D721Med (cell line): ENCODE results near the gene ATP8A1.
A peak's percentile ranks its signal among the peaks of the same experiment; 100 is the strongest.

Experiments used
- DNase-seq: peaks from one replicate; pipeline ENCODE4 v3.0.0; 2011; ENCODE audit warnings: low spot score; ENCODE audit not compliant: insufficient read length
- FAIRE-seq: peaks from 2 replicates; lab custom pipeline; 2011; peaks lifted over from hg19 to GRCh38; lab: Jason Lieb, UNC
- TF ChIP-seq, protein P1 (sequence below): IDR thresholded peaks from 2 replicates; pipeline ENCODE4 v1.5.1; 2012; ENCODE audit warnings: mild to moderate bottlenecking, control low read depth; ENCODE audit not compliant: insufficient read depth; ENCODE audit errors: missing control alignments

Gene ATP8A1

DNA sequence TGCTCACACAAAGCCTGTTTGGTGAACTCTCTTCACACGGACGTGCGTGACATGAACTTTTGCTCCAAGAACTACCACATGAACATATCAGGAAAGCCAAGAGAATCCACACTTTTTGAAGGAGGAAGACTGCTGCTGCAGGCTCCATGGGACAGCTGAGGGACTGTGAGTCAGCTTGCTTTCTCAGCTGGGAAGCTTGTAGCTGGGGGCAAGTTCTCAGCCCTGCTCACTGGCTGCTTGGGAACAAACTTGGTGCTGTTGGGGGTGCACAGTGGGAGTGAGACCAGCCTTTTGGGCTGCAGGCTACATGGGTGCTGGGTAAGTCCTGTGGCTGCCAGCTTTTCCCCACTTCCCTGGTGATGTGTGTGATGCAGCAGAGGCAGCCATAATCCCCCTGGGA is 123.9 kb downstream of the ATP8A1 start:
- FAIRE-seq (no peak), DNase-seq (no peak)
- TF ChIP-seq, protein P1, sequence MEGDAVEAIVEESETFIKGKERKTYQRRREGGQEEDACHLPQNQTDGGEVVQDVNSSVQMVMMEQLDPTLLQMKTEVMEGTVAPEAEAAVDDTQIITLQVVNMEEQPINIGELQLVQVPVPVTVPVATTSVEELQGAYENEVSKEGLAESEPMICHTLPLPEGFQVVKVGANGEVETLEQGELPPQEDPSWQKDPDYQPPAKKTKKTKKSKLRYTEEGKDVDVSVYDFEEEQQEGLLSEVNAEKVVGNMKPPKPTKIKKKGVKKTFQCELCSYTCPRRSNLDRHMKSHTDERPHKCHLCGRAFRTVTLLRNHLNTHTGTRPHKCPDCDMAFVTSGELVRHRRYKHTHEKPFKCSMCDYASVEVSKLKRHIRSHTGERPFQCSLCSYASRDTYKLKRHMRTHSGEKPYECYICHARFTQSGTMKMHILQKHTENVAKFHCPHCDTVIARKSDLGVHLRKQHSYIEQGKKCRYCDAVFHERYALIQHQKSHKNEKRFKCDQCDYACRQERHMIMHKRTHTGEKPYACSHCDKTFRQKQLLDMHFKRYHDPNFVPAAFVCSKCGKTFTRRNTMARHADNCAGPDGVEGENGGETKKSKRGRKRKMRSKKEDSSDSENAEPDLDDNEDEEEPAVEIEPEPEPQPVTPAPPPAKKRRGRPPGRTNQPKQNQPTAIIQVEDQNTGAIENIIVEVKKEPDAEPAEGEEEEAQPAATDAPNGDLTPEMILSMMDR, result no peak

DNA sequence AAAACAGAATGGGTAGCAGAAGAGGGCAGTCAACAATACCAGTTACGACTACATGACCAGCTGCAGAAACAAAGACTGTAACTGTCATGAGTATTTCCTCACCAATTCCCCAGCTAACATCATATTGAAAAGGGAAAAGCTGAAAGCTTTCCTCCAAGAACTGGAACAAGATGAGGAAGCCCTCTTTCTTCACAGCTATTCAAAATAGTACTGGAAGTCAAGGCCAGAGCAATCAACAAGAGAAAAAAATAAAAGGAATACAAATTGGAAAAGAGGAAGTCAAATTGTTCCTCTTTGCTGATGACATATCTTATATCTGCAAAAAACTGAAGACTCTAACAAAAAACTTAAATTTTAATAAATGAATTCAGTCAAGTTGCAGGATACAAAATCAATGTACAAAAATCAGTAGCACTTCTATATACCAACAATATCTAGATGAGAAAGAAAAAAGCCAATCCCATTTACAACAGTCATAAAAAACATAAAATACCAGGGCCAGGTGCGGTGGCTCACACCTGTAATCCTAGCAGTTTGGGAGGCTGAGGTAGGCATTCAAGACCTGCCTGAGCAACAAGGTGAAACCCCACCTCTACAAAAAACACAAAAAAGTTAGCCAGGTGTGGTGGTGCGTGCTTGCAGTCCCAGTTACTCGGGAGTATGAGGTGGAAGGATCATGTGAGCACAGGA is 125.4 kb downstream of the ATP8A1 start:
- TF ChIP-seq, protein P1, result no peak
- no peak for DNase-seq
- FAIRE-seq, result no peak

DNA sequence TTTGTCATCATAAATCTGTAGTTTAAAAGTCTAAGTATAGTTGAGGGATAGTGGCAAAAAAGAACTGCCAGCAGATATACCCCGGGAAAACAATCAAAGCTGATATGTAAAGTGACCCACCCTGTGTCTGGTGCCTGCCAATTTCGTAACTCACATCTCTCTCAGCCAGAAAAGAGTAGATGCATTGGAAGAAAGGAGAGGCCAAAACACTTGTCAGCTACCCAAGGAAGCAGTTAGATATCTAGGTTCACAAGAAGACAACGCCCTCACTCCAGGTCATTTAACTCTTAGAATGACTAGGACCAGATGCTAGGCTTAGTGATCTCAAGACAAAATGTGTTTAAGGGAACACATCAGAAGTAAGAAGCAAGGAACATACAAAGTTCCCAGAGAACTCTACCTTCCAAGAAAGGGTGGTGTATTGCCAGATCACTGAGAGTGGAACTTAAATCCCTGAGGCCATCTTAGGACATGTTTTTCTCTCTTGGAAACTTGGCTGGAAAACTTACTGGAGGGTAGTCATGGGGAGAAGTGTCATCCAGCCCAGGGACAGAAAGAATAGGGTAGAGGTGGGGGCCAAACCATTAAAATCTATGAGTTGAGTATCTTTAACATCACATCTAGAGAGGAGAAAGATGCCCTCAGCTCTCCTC is 133.7 kb downstream of the ATP8A1 start:
- FAIRE-seq, result no peak
- no peak for DNase-seq
- TF ChIP-seq, protein P1, result no peak

DNA sequence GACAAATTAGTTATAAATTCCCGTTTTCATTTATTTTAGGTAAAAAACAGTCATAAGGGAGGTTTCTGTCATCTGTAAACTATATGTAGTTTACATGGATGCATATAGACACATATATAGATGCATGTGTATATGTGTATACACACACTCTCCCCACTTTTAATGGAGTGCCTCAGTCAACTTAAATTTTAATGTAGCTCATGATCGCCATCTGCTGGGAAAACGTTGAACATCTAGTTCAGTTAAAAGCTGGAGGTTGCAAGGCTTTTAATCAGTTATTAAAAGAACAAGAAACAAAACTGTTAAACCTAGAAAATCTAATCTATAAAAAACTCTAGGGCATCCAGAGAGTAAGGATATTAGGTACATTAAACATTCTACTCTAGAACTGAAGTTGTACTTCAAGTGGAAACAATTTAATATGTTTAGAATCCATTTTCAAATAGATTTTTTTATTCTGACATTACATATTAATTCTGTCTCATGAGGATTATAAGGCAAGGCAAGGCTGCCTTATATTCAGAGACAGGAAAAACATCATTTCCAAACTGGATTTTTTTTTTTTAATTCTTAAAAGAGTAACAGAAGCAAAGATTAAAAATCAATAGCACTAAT is 137.0 kb downstream of the ATP8A1 start:
- TF ChIP-seq, protein P1, result peak; percentile 81
- FAIRE-seq, result peak; percentile 93

DNA sequence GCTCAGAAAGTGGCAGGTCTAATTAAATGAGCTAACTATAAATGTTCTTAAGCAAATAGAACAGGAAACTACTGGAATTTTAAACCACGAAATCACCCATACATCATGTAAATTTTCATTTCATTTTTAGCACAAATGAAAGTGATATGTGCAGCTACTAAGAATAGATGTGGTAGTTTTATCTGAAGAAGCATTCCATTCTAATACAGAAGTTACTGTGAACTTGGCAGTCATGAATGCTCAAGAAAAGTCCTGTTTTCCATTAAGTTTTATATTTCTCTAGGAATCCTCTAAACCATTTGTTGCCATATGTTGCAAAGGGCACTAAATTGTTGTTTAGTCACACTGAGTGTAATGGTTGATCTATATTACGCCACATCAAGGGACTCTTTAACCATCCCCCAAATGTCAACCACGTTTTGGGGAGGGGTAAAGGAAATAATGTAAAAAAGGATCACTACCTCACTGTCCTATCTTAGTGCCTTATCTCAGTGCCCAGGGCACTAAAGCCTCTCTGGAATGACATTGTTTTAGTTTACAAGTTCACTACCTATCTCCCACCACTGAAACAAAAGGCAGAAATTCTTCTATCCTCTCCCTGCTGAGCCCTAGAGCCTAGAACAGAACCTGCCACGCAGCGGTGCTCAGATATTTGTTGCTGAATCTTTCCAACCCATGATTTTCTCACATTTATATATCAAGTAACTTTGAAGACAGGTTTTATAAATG is 141.6 kb downstream of the ATP8A1 start:
- peak; percentile 51 for FAIRE-seq
- DNase-seq, result no peak
- TF ChIP-seq, protein P1, result no peak

More for the DNA sequence above, 137.0 kb downstream of the ATP8A1 start:
- DNase-seq, result no peak

DNA sequence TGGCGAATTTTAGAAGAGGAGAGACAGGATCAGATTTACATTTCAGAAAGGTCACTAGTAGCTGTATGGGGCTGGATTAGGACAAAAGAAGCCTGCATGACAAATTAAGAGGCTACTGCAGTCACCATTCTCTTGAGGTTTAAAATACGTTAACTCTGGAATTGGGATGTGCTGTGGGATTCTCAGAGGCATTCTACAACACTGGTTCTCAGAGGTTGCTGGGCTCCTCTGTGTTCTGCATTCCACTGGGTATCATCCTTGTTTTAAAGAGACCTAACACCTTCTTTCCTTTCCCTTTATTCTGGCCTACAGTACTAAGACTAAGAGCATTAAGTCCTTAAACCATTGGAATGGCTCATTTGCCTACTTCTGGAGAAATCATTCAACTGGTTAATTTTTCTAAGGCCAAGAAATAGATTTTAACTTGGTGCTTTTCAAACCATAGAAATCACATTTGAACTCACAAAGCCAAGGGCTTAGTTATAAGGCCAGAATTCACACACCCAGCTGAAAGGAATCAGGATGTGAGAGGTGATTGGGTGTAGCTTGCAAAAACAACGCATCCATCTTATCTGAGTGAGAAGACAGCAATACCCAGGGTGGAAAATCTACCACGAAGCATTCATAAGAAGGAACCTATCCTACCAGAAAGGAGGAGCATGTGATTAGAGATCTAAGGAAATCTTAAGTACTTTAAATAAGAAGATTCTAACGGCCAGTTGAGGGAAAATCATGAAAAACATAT is 143.0 kb downstream of the ATP8A1 start:
- DNase-seq (no peak), FAIRE-seq (no peak)
- TF ChIP-seq, protein P1, result no peak
